Stomach (tissue), 4 donors: ENCODE results near the gene SPATS2.

Experiments
- CTCF ChIP-seq, 7 experiments: fragments of 450-650 bp in 4 of 7; fragments of 200-600 bp in 3 of 7; sonication (generic) in 3 of 7; IDR thresholded peaks; one replicate each; pipeline ENCODE4 v1.5.1; 2016 to 2019; ENCODE audit warnings: antibody characterized with exemption in 7 of 7, control low read depth in 2 of 7, mild to moderate bottlenecking in 1 of 7
- EP300 ChIP-seq: sonication (generic); formaldehyde crosslinking; IDR thresholded peaks from one replicate; pipeline ENCODE4 v1.6.1; 2017; ENCODE audit warnings: antibody characterized with exemption

- TF ChIP-seq EP300 (no peak), CTCF (IDR thresholded peaks at IDR 0.05) (no peak)
Measured at GRCh38 chr12:49503674-49504180, 136.5 kb downstream of the SPATS2 start.
